Endometrium (tissue), 2 donors: ENCODE measurements around the gene RGS7.
"Not testable (repeated sequence)": the region's sequence is repeated elsewhere in the genome, so short reads cannot be mapped to it uniquely, and the experiment has no call there.

Experiments used
- FAIRE-seq: peaks from 2 replicates; lab custom pipeline; 2012; peaks lifted over from hg19 to GRCh38; lab: Jason Lieb, UNC
- donor health status: control.
- donor health status: control.

The RGS7 gene

GRCh38 chr1:240909701-240910457 is 447.1 kb downstream of the RGS7 start:
- FAIRE-seq, result no peak

GRCh38 chr1:240906477-240906876 is 450.5 kb downstream of the RGS7 start:
- FAIRE-seq, result no peak

GRCh38 chr1:240905225-240905765 is 451.7 kb downstream of the RGS7 start:
- no peak for FAIRE-seq

- not testable (repeated sequence) for FAIRE-seq
Measured at GRCh38 chr1:240895424-240895823, 461.6 kb downstream of the RGS7 start.

GRCh38 chr1:240888787-240889048 is 468.3 kb downstream of the RGS7 start:
- FAIRE-seq, result no peak

- no peak for FAIRE-seq
Measured at GRCh38 chr1:240888039-240888786, 468.8 kb downstream of the RGS7 start.

GRCh38 chr1:240883490-240883889 is 473.5 kb downstream of the RGS7 start:
- no peak for FAIRE-seq

GRCh38 chr1:240882656-240883308 is 474.2 kb downstream of the RGS7 start:
- not testable (repeated sequence) for FAIRE-seq

GRCh38 chr1:240878631-240879030 is 478.4 kb downstream of the RGS7 start:
- FAIRE-seq, result no peak

GRCh38 chr1:240877605-240878004 is 479.4 kb downstream of the RGS7 start:
- no peak for FAIRE-seq

- no peak for FAIRE-seq
Measured at GRCh38 chr1:240876071-240876470, 480.9 kb downstream of the RGS7 start.

- no peak for FAIRE-seq
Measured at GRCh38 chr1:240869071-240869470, 487.9 kb downstream of the RGS7 start.

GRCh38 chr1:240866724-240867123 is 490.3 kb downstream of the RGS7 start:
- FAIRE-seq, result no peak

GRCh38 chr1:240860023-240860422 is 497.0 kb downstream of the RGS7 start:
- FAIRE-seq, result no peak

- FAIRE-seq, result no peak
Measured at GRCh38 chr1:240854367-240854766, 502.6 kb downstream of the RGS7 start.

- no peak for FAIRE-seq
Measured at GRCh38 chr1:240847325-240847724, 509.7 kb downstream of the RGS7 start.

GRCh38 chr1:240844486-240844885 is 512.5 kb downstream of the RGS7 start:
- FAIRE-seq, result no peak

- FAIRE-seq, result no peak
Measured at GRCh38 chr1:240843798-240844197, 513.2 kb downstream of the RGS7 start.

GRCh38 chr1:240836271-240836670 is 520.7 kb downstream of the RGS7 start:
- no peak for FAIRE-seq

- no peak for FAIRE-seq
Measured at GRCh38 chr1:240835291-240835690, 521.7 kb downstream of the RGS7 start.

GRCh38 chr1:240833075-240833474 is 523.9 kb downstream of the RGS7 start:
- no peak for FAIRE-seq

- no peak for FAIRE-seq
Measured at GRCh38 chr1:240831922-240832321, 525.1 kb downstream of the RGS7 start.

- no peak for FAIRE-seq
Measured at GRCh38 chr1:240831191-240831631, 525.8 kb downstream of the RGS7 start.
